ENCODE data around the gene SYNGR4. TPM values are rescaled to one million over a fixed set of nuclear protein-coding genes. Genes with fewer than 3 reads are reported as not detected.
A peak's percentile ranks its signal among the peaks of the same experiment; 100 is the strongest.

Gene SYNGR4
- polyA plus RNA-seq, 1 experiment = not detected

GRCh38 chr19:48424694-48425219 lies 60.6 kb downstream of the SYNGR4 start:
- Histone ChIP-seq H3K27ac (ENCODE audit: low read depth, low read length) (peak overlapping the region; percentile 59), H3K9me3 (ENCODE audit: control insufficient read depth, insufficient read depth, low read length) (no peaks in the 10 kb centered on the region; the same call in 1 of the 2 replicates), H3K27me3 (ENCODE audit: control insufficient read depth, insufficient read depth, low read length) (no peaks in the 10 kb centered on the region), H3K4me3 (ENCODE audit: low read depth, low read length) (no peak overlapping the region)
- DNase-seq (ENCODE audit: low read depth, low spot score) = no peak
- ChIA-PET POLR2A (no interaction called here), CTCF (interaction anchor here (0.7 kb wide), 1 partner anchor 11 kb away, joined by 8 read pairs; no protein-coding TSS in a partner anchor)
- TF ChIP-seq, protein P1, sequence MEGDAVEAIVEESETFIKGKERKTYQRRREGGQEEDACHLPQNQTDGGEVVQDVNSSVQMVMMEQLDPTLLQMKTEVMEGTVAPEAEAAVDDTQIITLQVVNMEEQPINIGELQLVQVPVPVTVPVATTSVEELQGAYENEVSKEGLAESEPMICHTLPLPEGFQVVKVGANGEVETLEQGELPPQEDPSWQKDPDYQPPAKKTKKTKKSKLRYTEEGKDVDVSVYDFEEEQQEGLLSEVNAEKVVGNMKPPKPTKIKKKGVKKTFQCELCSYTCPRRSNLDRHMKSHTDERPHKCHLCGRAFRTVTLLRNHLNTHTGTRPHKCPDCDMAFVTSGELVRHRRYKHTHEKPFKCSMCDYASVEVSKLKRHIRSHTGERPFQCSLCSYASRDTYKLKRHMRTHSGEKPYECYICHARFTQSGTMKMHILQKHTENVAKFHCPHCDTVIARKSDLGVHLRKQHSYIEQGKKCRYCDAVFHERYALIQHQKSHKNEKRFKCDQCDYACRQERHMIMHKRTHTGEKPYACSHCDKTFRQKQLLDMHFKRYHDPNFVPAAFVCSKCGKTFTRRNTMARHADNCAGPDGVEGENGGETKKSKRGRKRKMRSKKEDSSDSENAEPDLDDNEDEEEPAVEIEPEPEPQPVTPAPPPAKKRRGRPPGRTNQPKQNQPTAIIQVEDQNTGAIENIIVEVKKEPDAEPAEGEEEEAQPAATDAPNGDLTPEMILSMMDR (IDR thresholded peaks at IDR 0.05; ENCODE audit: low read depth, low read length) = no peak

Other genes starting within 250 kb of the SYNGR4 start
- gene LIG1, start 194.0 kb upstream of the SYNGR4 start, polyA plus RNA-seq (2011; rRNA removed) = 7.6 and 8.2 TPM in 2 replicates
- gene ZSWIM9, start 193.7 kb upstream of the SYNGR4 start, polyA plus RNA-seq (2011; rRNA removed) = 0.66 and 0.83 TPM in 2 replicates
- 18.8 and 22.4 TPM in 2 replicates for gene CARD8, start 108.5 kb upstream of the SYNGR4 start, polyA plus RNA-seq (2011; rRNA removed)
- 0.53 and 0.63 TPM in 2 replicates for gene ZNF114, start 94.3 kb upstream of the SYNGR4 start, polyA plus RNA-seq (2011; rRNA removed)
- 227 and 341 TPM in 2 replicates for gene EMP3, start 38.8 kb upstream of the SYNGR4 start, polyA plus RNA-seq (2011; rRNA removed)
- gene TMEM143, start 427 bp upstream of the SYNGR4 start, polyA plus RNA-seq (2011; rRNA removed) = 4.7 and 5.1 TPM in 2 replicates
- 168 and 187 TPM in 2 replicates for gene KDELR1, start 27.2 kb downstream of the SYNGR4 start, polyA plus RNA-seq (2011; rRNA removed)
- gene GRIN2D, start 29.3 kb downstream of the SYNGR4 start, polyA plus RNA-seq (2011; rRNA removed) = 0.07 and 0.10 TPM in 2 replicates
- 15.2 and 16.0 TPM in 2 replicates for gene GRWD1, start 81.6 kb downstream of the SYNGR4 start, polyA plus RNA-seq (2011; rRNA removed)
- 0.20 and 0.25 TPM in 2 replicates for gene KCNJ14, start 91.2 kb downstream of the SYNGR4 start, polyA plus RNA-seq (2011; rRNA removed)
- 29.3 and 35.6 TPM in 2 replicates for gene CYTH2, start 105.0 kb downstream of the SYNGR4 start, polyA plus RNA-seq (2011; rRNA removed)
- gene LMTK3, start 147.5 kb downstream of the SYNGR4 start, polyA plus RNA-seq (2011; rRNA removed) = 0.25 TPM in 2 replicates
- gene SULT2B1, start 187.8 kb downstream of the SYNGR4 start, polyA plus RNA-seq (2011; rRNA removed) = 0.12 and 0.20 TPM in 2 replicates
- not detected in 2 replicates for gene SPACA4, start 242.4 kb downstream of the SYNGR4 start, polyA plus RNA-seq (2011; rRNA removed)